ENCODE results near the gene ANKRD16.

DNA sequence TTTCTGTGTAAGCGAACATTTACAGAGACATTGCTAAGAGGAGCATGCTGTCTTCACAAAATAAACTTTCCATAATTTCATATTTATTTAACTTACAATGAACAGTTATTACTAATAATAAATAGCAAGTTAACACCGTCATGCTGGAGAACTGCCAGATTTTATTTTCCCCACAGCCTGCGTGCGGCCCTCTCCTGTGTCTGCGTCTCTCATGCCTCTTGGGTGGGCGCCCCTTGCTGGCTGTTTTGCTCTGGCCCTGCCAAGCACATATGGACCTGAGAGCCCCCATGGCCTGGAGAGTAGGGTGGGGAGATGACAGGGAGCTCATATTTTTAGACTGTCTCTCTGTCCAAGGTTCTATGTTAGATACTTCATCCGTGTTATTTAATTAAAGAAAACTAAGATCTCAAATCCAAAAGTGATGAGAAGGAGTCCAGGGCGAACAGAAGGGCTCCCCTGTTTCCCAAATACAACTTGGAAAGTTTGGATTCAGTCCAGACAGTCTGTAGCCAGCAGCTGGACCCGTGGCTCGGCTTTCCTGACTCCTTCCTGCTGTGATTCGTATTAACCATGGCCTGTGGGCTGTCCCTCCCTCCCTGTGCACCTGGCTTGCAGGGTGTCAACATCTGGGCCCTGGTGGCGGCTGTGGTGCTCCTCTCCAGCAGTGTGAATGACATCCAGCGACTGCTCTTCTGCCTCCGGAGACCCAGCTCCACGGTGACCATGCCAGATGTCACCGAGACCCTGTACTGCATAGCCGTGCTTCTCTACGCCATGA is 20.8 kb upstream of the ANKRD16 start:
- no peak for TF ChIP-seq CTCF (IDR thresholded peaks at IDR 0.05; ENCODE audit: low read depth, low read length)
- TF ChIP-seq EZH2phosphoT487 (IDR thresholded peaks at IDR 0.05; ENCODE audit: low read depth) = no peak

All from OCI-LY3 (cell line).